Esophagus muscularis mucosa (tissue), 4 donors: ENCODE data around the gene ZNF77. TPM values are rescaled to one million over a fixed set of nuclear protein-coding genes. Genes with fewer than 3 reads are reported as not detected.

ENCODE experiments used
- DNase-seq: peaks from one replicate; pipeline ENCODE4 v3.0.0-alpha.2; 2017; ENCODE audit errors: extremely low spot score
- H3K27ac ChIP-seq, 4 donors: fragments of 200-600 bp; sonication (generic); replicated peaks in 1 of 4; 1 replicate in 3 of 4; 2 replicates in 1 of 4; pipeline ENCODE4 v1.5.1; 2016 to 2019; ENCODE audit warnings: mild to moderate bottlenecking in 1 of 4
- H3K27me3 ChIP-seq, 4 donors: fragments of 200-600 bp; sonication (generic); one replicate each; pipeline versions ENCODE4 v1.5.1 to v1.6.0; 2016 to 2019
- H3K36me3 ChIP-seq, 4 donors: fragments of 200-600 bp; sonication (generic); one replicate each; pipeline ENCODE4 v1.5.1; 2016 to 2019
- H3K4me1 ChIP-seq, 4 donors: fragments of 200-600 bp; sonication (generic); one replicate each; pipeline ENCODE4 v1.5.1; 2016 to 2019
- H3K4me3 ChIP-seq, 4 donors: fragments of 200-600 bp; sonication (generic); 1 replicate in 2 of 4; 2 replicates in 2 of 4; pipeline ENCODE4 v1.5.1; 2016 to 2019; ENCODE audit warnings: mild to moderate bottlenecking in 4 of 4, moderate library complexity in 1 of 4
- H3K9me3 ChIP-seq, 4 donors: fragments of 200-600 bp; sonication (generic); 1 replicate in 3 of 4; 2 replicates in 1 of 4; pipeline ENCODE4 v1.5.1; 2016 to 2019
- CTCF ChIP-seq, 3 experiments: fragments of 200-600 bp in 2 of 3; fragments of 450-650 bp in 1 of 3; sonication (generic) in 2 of 3; IDR thresholded peaks; one replicate each; pipeline ENCODE4 v1.5.1; 2017 to 2019; ENCODE audit warnings: antibody characterized with exemption in 3 of 3, mild to moderate bottlenecking in 2 of 3, moderate library complexity in 1 of 3
- EP300 ChIP-seq: sonication (generic); formaldehyde crosslinking; IDR thresholded peaks from one replicate; pipeline ENCODE4 v1.6.1; 2017; ENCODE audit warnings: antibody characterized with exemption
- POLR2A ChIP-seq: fragments of 450-650 bp; IDR thresholded peaks from one replicate; pipeline ENCODE4 v1.6.1; 2017; ENCODE audit warnings: antibody characterized with exemption, moderate library complexity, mild to moderate bottlenecking, low read depth
- POLR2AphosphoS5 ChIP-seq, 2 donors: sonication (generic); formaldehyde crosslinking; IDR thresholded peaks; one replicate each; pipeline ENCODE4 v1.6.1; 2017; ENCODE audit warnings: antibody characterized with exemption in 2 of 2
- WGBS: methylation state at CpG from one replicate; pipeline ENCODE4 v1.1.5; 2018; 5-methylcytosine and 5-hydroxymethylcytosine counted together
- intact Hi-C: fragments of 100-400 bp; cut with DNase I; formaldehyde crosslinking; loops from one replicate; pipeline ENCODE4 v1.15.1; 2023
- total RNA-seq, 4 donors: library from RNA; depleted of rRNA; stranded (reverse); fragments of >200 nt; gene quantifications; one replicate each; pipeline versions ENCODE4 v1.1.0 to v1.2.1, GENCODE V29; 2016

ZNF77 gene
- total RNA-seq, 4 donors from 2014 or later = 2.5 to 4.2 (median 3.0) TPM

GRCh38 chr19:2976609-2977000, 31.8 kb upstream of the ZNF77 start:
- 8% methylated on average over 11 of the region's 15 CpGs for WGBS
- H3K27ac ChIP-seq = peak overlapping the region in 3 of 4 donors; percentile 61 to 67 (median 65)

GRCh38 chr19:2974342-2975041, 29.7 kb upstream of the ZNF77 start:
- TF ChIP-seq EP300 (no peak), POLR2AphosphoS5 (IDR thresholded peaks at IDR 0.05) (peak; percentile 56 to 69)
- H3K36me3 ChIP-seq = no peaks in the 10 kb centered on the region
- intact Hi-C loops = no loop called here
- H3K4me1 ChIP-seq = peaks cover 72 to 96% (median 94%) of the 10 kb centered on the region in 4 donors
- WGBS = 31% methylated on average over 14 of the region's 14 CpGs
- H3K9me3 ChIP-seq = no peaks in the 10 kb centered on the region
- no peak overlapping the region for H3K4me3 ChIP-seq
- no peaks in the 10 kb centered on the region for H3K27me3 ChIP-seq
- peak overlapping the region; percentile 81 to 88 (median 86) for H3K27ac ChIP-seq
- no peak for DNase-seq

More at GRCh38 chr19:2976609-2977000, 31.8 kb upstream of the ZNF77 start:
- no peak for DNase-seq
- no peaks in the 10 kb centered on the region for H3K9me3 ChIP-seq
- intact Hi-C loops = no loop called here
- H3K4me1 ChIP-seq = peaks cover 56 to 75% (median 72%) of the 10 kb centered on the region in 4 donors
- peak overlapping the region; percentile 50 to 61 (median 52) for H3K4me3 ChIP-seq
- H3K27me3 ChIP-seq = no peaks in the 10 kb centered on the region
- H3K36me3 ChIP-seq = no peaks in the 10 kb centered on the region
- TF ChIP-seq CTCF (IDR thresholded peaks at IDR 0.05) = no peak
- no peak for TF ChIP-seq POLR2AphosphoS5 (IDR thresholded peaks at IDR 0.05)
- no peak for TF ChIP-seq EP300
- TF ChIP-seq POLR2A = no peak

GRCh38 chr19:2973229-2973628, 28.5 kb upstream of the ZNF77 start:
- Histone ChIP-seq H3K36me3 (no peaks in the 10 kb centered on the region), H3K27me3 (no peaks in the 10 kb centered on the region), H3K4me3 (no peak overlapping the region), H3K4me1 (peaks cover 83 to 100% (median 100%) of the 10 kb centered on the region in 4 donors), H3K9me3 (no peaks in the 10 kb centered on the region), H3K27ac (peak overlapping the region; percentile 81 to 88 (median 86))
- TF ChIP-seq POLR2AphosphoS5 (IDR thresholded peaks at IDR 0.05) (peak; percentile 79 to 85), POLR2A (no peak), EP300 (peak; percentile 85)
- no peak for DNase-seq
- 53% methylated on average over 8 of the region's 8 CpGs for WGBS
- intact Hi-C loops = no loop called here

- intact Hi-C loops = no loop called here
- no peaks in the 10 kb centered on the region for H3K27me3 ChIP-seq
- no peak overlapping the region for H3K4me3 ChIP-seq
- peaks cover 62 to 75% (median 73%) of the 10 kb centered on the region in 4 donors for H3K4me1 ChIP-seq
- H3K36me3 ChIP-seq = no peaks in the 10 kb centered on the region
- 76% methylated on average over 9 of the region's 9 CpGs for WGBS
- H3K9me3 ChIP-seq = no peaks in the 10 kb centered on the region
- TF ChIP-seq POLR2AphosphoS5 (IDR thresholded peaks at IDR 0.05) (peak in 1 of 2 donors; percentile 71), EP300 (no peak)
- no peak for DNase-seq
- H3K27ac ChIP-seq = peak overlapping the region; percentile 81 to 88 (median 86)
Observed at GRCh38 chr19:2970201-2970835, 25.5 kb upstream of the ZNF77 start.

- Histone ChIP-seq H3K27me3 (no peaks in the 10 kb centered on the region), H3K27ac (peak overlapping the region; percentile 81 to 88 (median 86)), H3K4me3 (no peak overlapping the region), H3K36me3 (no peaks in the 10 kb centered on the region), H3K9me3 (no peaks in the 10 kb centered on the region), H3K4me1 (peaks cover 50 to 63% (median 61%) of the 10 kb centered on the region in 4 donors)
- intact Hi-C loops = no loop called here
- 33% methylated on average over 5 of the region's 5 CpGs for WGBS
- DNase-seq = no peak
- peak; percentile 18 to 50 for TF ChIP-seq POLR2AphosphoS5 (IDR thresholded peaks at IDR 0.05)
- no peak for TF ChIP-seq CTCF (IDR thresholded peaks at IDR 0.05)
Observed at GRCh38 chr19:2969104-2969504, 24.3 kb upstream of the ZNF77 start.

- intact Hi-C loops = no loop called here
- TF ChIP-seq POLR2A (no peak), POLR2AphosphoS5 (IDR thresholded peaks at IDR 0.05) (no peak)
- 82% methylated on average over 8 of the region's 8 CpGs for WGBS
- Histone ChIP-seq H3K36me3 (no peaks in the 10 kb centered on the region), H3K27ac (no peak overlapping the region), H3K4me1 (peaks cover 42 to 51% (median 49%) of the 10 kb centered on the region in 4 donors), H3K4me3 (no peak overlapping the region), H3K27me3 (no peaks in the 10 kb centered on the region), H3K9me3 (no peaks in the 10 kb centered on the region)
- DNase-seq = no peak
Observed at GRCh38 chr19:2967972-2968371, 23.2 kb upstream of the ZNF77 start.
